Posterior vena cava (tissue), 2 donors: ENCODE results near the gene TLK1. TPM values are rescaled to one million over a fixed set of nuclear protein-coding genes. Genes with fewer than 3 reads are reported as not detected.

ENCODE experiments used
- DNase-seq: peaks from one replicate; pipeline ENCODE4 v3.0.0-alpha.2; 2020; ENCODE audit warnings: low spot score
- intact Hi-C, 2 donors: fragments of 100-400 bp; cut with DNase I; formaldehyde crosslinking; loops; one replicate each; pipeline versions ENCODE4 v1.14.1 to v1.14.2; 2022 to 2023
- total RNA-seq, 2 donors: library from RNA; stranded (reverse); fragmentation: NEBNext Ultra II Directional; extraction: Animal tissue kit (Norgen Biotek cat#: 25700); gene quantifications; one replicate each; pipeline ENCODE4 v1.2.1, GENCODE V29; 2021
- donor health status: DM: yes; HTN: yes; CAD: no.
- donor health status: DM: yes; HTN: yes; CAD: no.

TLK1 gene
- total RNA-seq, 2 donors from 2014 or later, result 48.6 to 55.3 TPM

GRCh38 chr2:171149986-171150693 is 10.6 kb downstream of the TLK1 start:
- DNase-seq, result no peak
- intact Hi-C loops, result no loop called here

DNA sequence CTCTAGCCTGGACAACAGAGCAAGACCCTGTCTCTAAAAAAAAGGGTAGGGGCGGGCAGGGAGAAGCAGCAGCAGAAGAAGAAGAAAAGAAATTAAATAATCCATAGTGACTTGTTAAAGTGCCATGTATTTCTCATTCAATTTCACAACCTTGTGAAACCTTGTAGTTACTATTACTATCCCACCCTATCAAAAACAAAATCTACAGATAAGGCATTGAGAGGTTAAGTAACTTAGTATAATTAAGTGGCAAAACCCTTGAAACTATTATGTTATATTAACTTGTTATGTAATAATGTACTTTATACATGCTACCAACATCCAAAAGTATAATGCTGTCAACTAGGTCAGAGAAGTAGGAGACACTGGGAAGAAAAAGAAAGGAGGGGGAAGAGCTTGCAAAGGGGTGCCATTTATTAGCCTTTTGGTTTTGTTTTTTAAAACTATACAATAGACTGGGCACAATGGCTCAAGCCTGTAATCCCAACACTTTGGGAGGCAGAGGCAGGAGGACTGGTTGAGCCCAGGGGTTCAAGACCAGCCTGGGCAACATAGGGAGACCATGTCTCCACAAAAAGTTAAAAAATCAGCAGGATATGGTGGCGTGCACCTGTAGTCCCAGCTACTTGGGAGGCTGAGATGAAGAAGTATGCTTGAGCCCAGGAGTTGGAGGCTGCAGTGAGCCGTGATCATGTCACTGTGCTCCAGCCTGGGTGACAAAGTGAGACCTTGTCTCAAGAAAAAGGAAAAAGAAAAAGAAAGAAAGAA is 11.3 kb downstream of the TLK1 start:
- intact Hi-C loops, result no loop called here

GRCh38 chr2:171147081-171147480 is 13.6 kb downstream of the TLK1 start:
- intact Hi-C loops, result no loop called here
- no peak for DNase-seq

More for the DNA sequence above, 11.3 kb downstream of the TLK1 start:
- DNase-seq, result no peak

DNA sequence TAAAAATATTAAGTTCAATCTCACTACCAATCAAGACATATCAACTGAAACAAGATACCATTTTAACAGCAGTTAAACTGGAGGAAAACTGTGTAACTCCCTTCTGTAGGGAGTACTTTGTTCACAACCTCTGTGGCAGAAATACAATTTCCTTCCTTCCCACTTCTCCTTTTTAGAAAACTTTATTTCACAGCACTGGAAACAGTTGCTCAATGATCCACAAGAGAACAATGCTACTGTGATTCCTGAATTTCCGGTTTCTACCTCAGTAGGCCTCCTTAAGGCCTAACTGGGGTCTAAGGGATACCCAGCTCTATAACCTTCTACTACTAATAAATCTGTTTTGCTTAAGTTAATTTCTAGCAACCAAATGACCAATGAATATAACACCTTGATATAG is 14.1 kb downstream of the TLK1 start:
- intact Hi-C loops, result no loop called here
- DNase-seq, result no peak

DNA sequence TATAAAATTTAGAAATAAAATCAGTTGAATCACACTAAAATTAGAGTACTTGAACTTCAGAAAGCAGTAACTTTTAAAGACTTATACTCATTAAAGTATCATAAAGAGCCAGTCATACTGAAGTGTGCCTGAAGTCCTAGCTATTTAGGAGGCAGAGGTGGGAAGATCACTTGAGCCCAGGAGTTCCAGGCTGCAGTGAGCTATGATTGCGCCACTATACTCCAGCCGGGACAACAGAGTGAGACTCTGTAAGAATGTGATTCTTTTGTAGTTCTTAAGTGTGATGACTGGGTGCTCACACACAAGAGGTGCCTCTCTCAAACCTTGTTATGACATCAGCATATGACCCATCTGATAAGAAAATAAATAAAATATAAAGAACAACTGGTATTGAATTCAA is 14.6 kb downstream of the TLK1 start:
- intact Hi-C loops, result no loop called here
- no peak for DNase-seq

- intact Hi-C loops, result no loop called here
- DNase-seq, result no peak
These were observed 17.0 kb downstream of the TLK1 start for GRCh38 chr2:171143670-171144062.

GRCh38 chr2:171142398-171142797 is 18.3 kb downstream of the TLK1 start:
- intact Hi-C loops, result no loop called here
- no peak for DNase-seq

- no peak for DNase-seq
- intact Hi-C loops, result no loop called here
These were observed 19.4 kb downstream of the TLK1 start for GRCh38 chr2:171141320-171141719.

- intact Hi-C loops, result no loop called here
- DNase-seq, result peak; percentile 8
These were observed 20.8 kb downstream of the TLK1 start for GRCh38 chr2:171139860-171140259.

- no peak for DNase-seq
- intact Hi-C loops, result no loop called here
These were observed 24.7 kb downstream of the TLK1 start for GRCh38 chr2:171136024-171136423.

- DNase-seq, result no peak
- intact Hi-C loops, result no loop called here
These were observed 26.0 kb downstream of the TLK1 start for GRCh38 chr2:171134624-171135230.

- DNase-seq, result no peak
- intact Hi-C loops, result no loop called here
These were observed 28.6 kb downstream of the TLK1 start for GRCh38 chr2:171132086-171132485.

GRCh38 chr2:171128461-171128860 is 32.2 kb downstream of the TLK1 start:
- no peak for DNase-seq
- intact Hi-C loops, result no loop called here

- no peak for DNase-seq
- intact Hi-C loops, result no loop called here
These were observed 36.2 kb downstream of the TLK1 start for GRCh38 chr2:171124541-171124940.

- no peak for DNase-seq
- intact Hi-C loops, result no loop called here
These were observed 51.1 kb downstream of the TLK1 start for GRCh38 chr2:171109571-171109970.

DNA sequence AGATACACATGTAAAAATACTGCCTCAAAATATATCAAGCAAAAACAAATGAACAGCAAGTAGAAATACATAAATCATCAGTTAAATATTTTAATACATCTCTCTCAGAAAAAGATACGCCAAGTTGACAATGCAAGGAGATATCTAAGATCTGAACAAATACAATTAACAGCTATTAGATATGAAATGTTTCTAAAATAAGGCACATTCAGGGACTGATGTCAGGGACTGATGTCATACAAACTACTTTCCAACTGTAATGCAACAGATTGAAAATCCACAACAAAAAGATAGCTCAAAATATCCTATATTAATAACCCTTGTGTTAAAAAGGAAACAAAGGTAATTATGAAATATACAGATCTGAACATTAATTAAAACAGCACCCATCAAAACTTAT is 51.7 kb downstream of the TLK1 start:
- intact Hi-C loops, result no loop called here
- no peak for DNase-seq

GRCh38 chr2:171107803-171108202 is 52.9 kb downstream of the TLK1 start:
- intact Hi-C loops, result no loop called here

DNA sequence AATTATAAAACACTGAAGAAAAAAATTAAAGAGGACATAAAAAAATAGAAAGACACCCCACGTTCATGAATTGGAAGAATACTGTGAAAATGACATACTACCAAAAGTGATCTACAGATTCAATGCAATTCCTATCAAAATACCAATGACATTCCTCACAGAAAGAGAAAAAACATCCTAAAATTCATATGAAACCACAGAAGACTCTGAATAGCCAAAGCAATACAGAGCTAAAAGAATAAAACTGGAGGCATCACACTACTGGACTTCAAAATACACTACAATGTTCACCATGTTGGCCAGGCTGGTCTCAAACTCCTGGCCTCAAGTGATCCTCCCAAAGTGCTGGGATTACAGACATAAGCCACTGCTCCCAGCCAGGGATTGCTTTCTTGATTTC is 56.3 kb downstream of the TLK1 start:
- intact Hi-C loops, result no loop called here
- DNase-seq, result no peak

More at GRCh38 chr2:171107803-171108202, 52.9 kb downstream of the TLK1 start:
- no peak for DNase-seq

- no peak for DNase-seq
- intact Hi-C loops, result no loop called here
These were observed 57.9 kb downstream of the TLK1 start for GRCh38 chr2:171102802-171103201.

GRCh38 chr2:171100370-171100769 is 60.3 kb downstream of the TLK1 start:
- intact Hi-C loops, result no loop called here
- no peak for DNase-seq

GRCh38 chr2:171098607-171099006 is 62.1 kb downstream of the TLK1 start:
- intact Hi-C loops, result no loop called here
- DNase-seq, result no peak
